HG03469 (cell line): Measurements from ENCODE around the gene ETF1.
A peak's percentile ranks its signal among the peaks of the same experiment; 100 is the strongest.

Source experiments
- ATAC-seq: cut with Tn5 transposase; IDR thresholded peaks from one replicate; pipeline ENCODE4 v1.9.1; 2021; ENCODE audit warnings: mild to moderate bottlenecking, moderate library complexity, moderate number of reproducible peaks; ENCODE audit not compliant: unreplicated experiment

ETF1 gene

DNA sequence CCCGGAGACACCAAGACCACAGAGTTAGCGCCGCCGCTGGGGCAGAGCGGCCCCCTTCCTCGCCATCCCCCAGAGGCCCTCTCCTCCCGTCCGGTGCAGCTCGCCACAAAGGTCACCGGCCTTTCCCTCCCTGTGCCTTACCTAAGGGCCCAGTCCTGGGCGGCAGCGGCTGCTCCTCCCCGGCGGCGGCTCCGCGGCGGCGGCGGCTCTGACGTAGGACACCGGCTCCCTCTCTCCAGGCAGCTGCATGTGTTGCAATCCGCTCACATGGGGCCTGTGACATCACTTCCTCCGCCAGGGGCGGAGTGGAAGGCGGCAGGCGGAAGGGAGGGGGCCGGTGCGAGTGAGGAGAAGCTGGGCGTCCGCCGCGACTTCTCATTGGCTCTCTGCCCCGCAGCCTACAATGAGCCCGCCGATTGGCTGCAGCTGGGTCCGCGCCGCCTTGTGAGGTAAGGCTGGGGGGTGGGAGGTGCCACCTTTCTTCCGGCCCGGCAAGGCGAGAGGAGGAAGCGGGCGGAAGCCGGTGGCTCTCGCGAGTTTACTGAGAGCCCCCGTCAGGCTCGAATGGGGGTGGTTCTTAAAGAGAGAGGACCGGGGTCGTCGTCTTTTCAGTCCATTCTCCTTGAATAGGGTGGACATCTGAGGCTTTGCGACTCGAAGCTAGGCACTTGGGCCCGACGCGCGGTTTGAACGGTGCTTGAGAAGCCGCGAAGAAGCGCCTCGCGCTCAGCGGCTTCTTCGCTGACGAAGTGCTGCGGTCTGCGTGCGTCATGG is at the start of gene ETF1:
ETF1 (minus strand) TSS at position 281 of the 774 bp plus-strand sequence. CDS start 318 bp downstream, outside the sequence.
- ATAC-seq = peak; percentile 67

DNA sequence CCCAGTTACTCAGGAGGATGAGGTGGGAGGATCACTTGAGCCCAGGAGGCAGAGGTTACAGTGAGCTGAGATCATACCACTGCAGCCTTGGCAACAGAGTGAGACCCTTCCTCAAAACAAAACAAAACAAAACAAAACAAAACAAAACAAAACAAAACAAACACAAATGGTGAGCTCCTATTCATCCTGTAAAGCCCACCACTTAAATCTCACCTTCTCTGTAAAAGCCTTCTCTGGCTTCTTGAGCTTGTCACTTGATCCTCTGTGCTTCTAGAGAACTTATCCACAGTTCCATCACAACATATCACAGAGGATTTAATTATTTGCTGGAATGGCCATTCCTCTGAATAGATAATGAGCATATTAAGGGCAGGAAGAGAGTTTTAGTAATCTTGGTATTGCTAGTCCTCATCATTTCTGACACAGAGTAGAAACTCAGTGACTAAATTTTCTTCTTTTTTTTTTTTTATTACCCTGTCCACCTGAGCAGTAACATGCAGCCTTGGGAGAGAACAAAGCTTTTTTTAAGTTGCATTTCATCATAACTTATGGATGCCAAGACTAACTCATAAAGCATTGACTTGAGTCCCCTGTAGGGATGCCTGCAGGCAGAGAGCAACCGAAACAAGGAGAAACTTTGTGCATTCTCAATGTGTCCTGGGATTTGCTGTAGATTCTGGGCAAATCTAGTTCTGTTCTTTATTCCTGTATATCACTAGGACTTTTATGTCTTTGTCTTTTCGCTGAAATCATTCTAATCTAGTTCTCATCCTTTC is 45.2 kb upstream of the ETF1 start:
- no peak for ATAC-seq

- ATAC-seq = no peak
These were observed 42.1 kb upstream of the ETF1 start for GRCh38 chr5:138585157-138585556.

DNA sequence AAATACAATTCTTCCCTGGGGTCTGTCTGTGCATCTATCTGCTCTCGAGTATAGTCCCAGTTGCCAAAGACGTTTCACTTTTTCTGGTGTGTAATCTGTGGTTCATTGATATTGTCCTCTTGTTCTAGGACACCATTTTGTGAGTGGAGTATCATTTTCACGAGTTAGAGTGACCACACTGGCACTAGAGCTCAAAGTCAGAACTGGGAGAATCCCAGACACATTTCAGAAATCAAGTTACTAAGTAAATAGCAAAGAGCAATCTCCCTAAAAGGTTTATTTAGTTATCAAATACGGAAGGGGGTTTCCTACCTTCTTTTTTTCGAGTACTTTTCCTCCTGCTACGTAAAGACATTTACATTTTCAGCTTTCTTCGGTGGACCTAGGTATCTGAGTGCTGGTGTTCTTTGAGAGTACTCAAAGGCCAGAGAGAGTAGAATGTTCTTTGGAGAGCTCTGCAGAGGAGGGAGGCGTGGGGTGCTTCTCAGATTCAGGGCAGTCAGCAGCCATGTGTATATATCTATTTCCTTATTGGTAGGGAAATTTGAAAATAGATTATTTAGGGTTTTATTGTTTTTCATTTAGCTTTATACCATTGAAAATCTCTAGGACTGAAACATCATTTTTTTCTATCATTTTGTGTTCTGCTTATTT is 41.1 kb upstream of the ETF1 start:
- no peak for ATAC-seq

- ATAC-seq = no peak
These were observed 39.9 kb upstream of the ETF1 start for GRCh38 chr5:138582959-138583358.

DNA sequence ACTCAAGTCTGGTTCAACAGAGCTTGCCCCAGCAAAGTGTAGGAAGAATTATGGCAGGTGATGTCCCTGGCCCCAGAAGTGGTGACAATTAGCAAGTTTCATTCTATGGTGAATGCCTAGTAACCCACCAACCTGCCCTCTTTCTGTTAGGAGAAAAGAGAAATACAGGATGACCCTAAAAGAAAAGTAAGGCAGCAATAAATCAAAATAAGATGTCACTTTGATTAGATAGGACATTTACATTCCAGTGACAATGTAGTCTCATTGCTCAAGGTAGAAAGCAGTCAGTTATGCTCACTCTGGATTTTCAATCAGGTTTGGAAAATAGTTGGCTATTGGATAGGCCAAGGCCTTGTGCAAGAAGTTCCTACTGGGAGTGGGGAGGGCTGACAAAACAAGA is 37.7 kb upstream of the ETF1 start:
- no peak for ATAC-seq

- no peak for ATAC-seq
These were observed 37.0 kb upstream of the ETF1 start for GRCh38 chr5:138580001-138580400.

- ATAC-seq = no peak
These were observed 36.5 kb upstream of the ETF1 start for GRCh38 chr5:138579517-138579863.

DNA sequence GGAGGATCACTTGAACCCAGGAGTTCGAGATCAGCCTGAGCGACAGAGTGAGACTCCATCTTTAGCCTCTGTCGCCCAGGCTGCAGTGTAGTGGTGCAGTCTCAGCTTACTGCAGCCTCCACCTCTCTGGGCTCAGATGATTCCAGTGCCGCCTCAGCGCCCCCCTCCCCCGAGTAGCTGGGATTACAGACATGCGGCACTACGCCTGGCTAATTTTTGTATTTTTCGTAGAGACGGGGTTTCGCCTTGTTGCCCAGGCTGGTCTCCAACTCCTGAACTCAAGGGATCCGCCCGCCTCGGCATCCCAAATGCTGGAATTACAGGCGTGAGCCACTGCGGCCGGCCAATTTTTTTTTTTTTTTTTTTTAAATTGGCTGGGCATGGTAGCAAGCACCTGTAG is 34.4 kb upstream of the ETF1 start:
- ATAC-seq = no peak

- peak; percentile 63 for ATAC-seq
These were observed 32.4 kb upstream of the ETF1 start, which contains the start of gene HSPA9 for GRCh38 chr5:138575194-138576015. HSPA9 (minus strand) TSS chr5:138575401; CDS start chr5:138575318, 83 bp downstream.

GRCh38 chr5:138574744-138575193 is 31.7 kb upstream of the ETF1 start:
- peak; percentile 12 for ATAC-seq

DNA sequence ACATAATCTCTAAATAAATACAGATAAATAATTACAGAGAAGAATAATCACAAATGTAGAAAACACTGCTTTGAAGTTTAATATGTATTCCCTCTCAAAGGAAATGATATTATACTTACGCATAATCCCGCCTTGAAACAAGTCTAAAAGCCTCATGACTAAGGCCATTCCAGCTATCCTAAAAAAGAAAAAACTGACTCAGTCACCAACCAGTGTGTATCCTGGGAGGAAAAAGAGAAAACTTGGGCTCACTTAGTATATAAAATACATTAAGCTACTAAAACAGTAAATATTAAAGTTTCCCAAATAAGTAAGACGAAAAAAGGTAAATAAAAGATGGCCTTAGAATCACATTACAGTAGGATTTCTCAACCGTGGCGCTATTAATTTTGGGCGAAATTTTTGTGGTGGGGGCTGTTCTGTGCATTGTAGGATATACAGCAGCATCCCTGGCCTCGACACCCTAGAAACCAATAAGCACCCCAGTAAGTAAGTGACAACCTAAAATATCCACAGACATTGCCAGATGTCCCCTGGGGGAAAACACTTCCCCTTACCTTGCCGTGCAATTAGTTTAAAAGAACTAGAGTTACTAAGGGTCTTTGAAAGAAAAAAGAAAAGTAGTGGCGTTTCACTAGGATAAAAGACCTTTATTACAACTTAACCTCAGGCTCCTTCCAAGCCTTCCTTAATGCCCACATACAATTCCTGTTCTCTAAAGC is 31.1 kb upstream of the ETF1 start:
- no peak for ATAC-seq

DNA sequence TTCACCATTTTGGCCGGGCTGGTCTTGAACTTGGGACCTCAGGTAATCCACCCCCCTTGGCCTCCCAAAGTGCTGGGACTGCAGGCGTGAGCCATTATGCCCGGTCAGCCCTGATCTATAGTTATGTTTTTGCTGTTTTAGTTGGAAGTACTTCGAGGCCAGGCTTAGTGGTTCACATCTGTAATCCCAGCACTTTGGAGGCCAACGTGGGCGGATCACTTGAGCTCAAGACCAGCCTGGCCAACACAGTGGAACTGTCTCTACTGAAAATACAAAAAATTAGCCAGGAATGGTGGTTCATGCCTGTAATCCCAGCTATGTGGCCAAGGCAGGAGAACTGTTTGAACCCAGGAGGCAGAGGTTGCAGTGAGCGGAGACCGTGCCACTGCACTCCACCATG is 30.2 kb upstream of the ETF1 start:
- no peak for ATAC-seq

- ATAC-seq = no peak
These were observed 27.8 kb upstream of the ETF1 start for GRCh38 chr5:138570871-138571270.

GRCh38 chr5:138569782-138570181 is 26.7 kb upstream of the ETF1 start:
- ATAC-seq = no peak

DNA sequence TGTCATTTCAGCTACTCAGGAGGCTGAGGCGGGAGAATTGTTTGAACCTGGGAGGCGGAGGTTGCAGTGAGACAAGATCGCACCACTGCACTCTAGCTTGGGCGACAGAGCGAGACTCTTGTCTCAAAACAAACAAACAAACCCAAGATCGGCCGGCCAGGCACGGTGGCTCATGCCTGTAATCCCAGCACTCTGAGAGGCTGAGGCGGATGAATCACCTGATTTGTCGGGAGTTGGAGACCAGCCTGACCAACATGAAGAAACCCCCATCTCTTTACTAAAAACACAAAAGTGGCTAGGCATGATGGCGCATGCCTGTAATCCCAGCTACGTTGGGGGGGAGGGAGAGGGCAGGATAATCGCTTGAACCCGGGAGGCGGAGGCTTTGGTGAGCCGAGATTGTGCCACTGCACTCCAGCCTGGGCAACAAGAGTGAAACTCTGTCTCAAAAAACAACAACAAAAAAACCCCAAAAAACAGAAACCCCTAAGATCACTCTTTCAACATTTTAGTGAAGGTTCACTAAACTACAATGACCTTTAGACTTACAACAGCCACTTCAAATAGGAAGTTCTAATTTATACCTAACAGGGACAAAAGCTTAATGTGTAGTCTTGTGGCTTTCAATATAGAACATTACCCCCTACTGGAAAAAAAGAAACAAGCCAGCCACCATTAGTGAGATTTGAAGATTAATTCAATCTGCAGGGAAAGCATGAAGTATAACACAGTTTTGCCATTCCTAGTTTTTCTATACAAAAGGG is 25.2 kb upstream of the ETF1 start:
- no peak for ATAC-seq

- no peak for ATAC-seq
These were observed 23.8 kb upstream of the ETF1 start for GRCh38 chr5:138566792-138567191.

DNA sequence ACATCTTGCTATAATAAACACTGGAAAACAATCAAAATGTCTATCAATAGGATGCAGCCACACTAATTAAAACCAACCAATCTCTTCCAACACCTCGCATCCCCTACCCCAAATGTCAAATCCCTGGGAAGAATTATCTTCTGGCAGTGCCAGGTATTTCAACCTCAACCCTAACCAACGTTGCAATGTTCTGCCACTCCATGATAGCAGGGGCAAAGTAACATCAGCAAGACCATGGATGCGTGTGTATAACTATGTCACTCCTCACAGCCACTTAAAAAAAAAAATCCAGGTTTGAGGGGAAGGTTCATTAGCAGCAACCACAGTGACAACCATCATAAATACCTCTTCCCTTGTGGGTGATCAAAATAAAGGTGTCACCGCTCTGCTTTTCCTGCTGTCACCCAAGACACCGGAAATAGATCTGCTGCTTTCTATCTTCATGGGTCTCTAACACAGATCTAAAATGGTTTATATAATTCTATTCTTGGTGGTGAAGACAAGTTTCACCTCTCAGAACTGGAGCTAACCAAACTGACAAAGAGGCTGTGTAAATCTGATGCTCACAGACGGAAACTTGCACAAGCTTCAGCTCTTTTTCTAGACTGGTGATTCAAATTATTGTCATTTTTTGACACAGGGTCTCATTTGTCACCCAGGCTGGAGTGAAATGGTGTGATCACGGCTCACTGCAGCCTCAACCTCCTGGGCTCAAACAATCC is 22.2 kb upstream of the ETF1 start:
- no peak for ATAC-seq

- ATAC-seq = no peak
These were observed 21.2 kb upstream of the ETF1 start for GRCh38 chr5:138564242-138564641.
